Measurements from ENCODE around the gene TEN1. TPM values are rescaled to one million over a fixed set of nuclear protein-coding genes. Genes with fewer than 3 reads are reported as not detected.

Gene TEN1
- total and polyA plus RNA-seq, 5 donors from 2014 or later: 17.3 to 26.1 (median 21.2) TPM

- ATAC-seq (ENCODE audit: low read depth in 2 of 2): no peak
- peaks cover 12% of the 10 kb centered on the region for H3K36me3 Mint-ChIP-seq
- Histone ChIP-seq H3K36me3 (ENCODE audit: control insufficient read depth, insufficient read depth, low read length) (no peaks in the 10 kb centered on the region), H3K27ac (ENCODE audit: insufficient read depth, low read length, poor library complexity, severe bottlenecking) (no peak overlapping the region), H3K4me1 (ENCODE audit: control insufficient read depth, insufficient read depth, low read length, poor library complexity, severe bottlenecking) (peaks cover 4% of the 10 kb centered on the region), H3K4me3 (ENCODE audit: low read depth, low read length) (no peak overlapping the region), H3K27me3 (ENCODE audit: control insufficient read depth, insufficient read depth, low read length) (no peaks in the 10 kb centered on the region), H3K9me3 (ENCODE audit: control insufficient read depth in 2 of 2, low read length in 2 of 2) (no peaks in the 10 kb centered on the region)
- no peaks in the 10 kb centered on the region for H3K9me3 Mint-ChIP-seq
- peaks cover 5 to 19% (median 11%) of the 10 kb centered on the region in 4 donors for H3K4me1 Mint-ChIP-seq
- DNase-seq: no peak
- no peaks in the 10 kb centered on the region for H3K27me3 Mint-ChIP-seq
- H3K4me3 Mint-ChIP-seq: no peak overlapping the region
- peak overlapping the region in 1 of 3 donors; percentile 7 for H3K27ac Mint-ChIP-seq
Observed at GRCh38 chr17:76002100-76002499, 23.1 kb downstream of the TEN1 start.

- Histone ChIP-seq H3K27ac (ENCODE audit: insufficient read depth, low read length, poor library complexity, severe bottlenecking) (no peak overlapping the region), H3K9me3 (ENCODE audit: control insufficient read depth in 2 of 2, low read length in 2 of 2) (no peaks in the 10 kb centered on the region), H3K4me3 (ENCODE audit: low read depth, low read length) (no peak overlapping the region), H3K27me3 (ENCODE audit: control insufficient read depth, insufficient read depth, low read length) (no peaks in the 10 kb centered on the region), H3K36me3 (ENCODE audit: control insufficient read depth, insufficient read depth, low read length) (no peaks in the 10 kb centered on the region), H3K4me1 (ENCODE audit: control insufficient read depth, insufficient read depth, low read length, poor library complexity, severe bottlenecking) (no peaks in the 10 kb centered on the region)
- peaks cover 0 to 7% (median 5%) of the 10 kb centered on the region in 4 donors for H3K4me1 Mint-ChIP-seq
- H3K9me3 Mint-ChIP-seq: no peaks in the 10 kb centered on the region
- no peak overlapping the region for H3K27ac Mint-ChIP-seq
- no peak overlapping the region for H3K4me3 Mint-ChIP-seq
- no peaks in the 10 kb centered on the region for H3K27me3 Mint-ChIP-seq
- no peak for ATAC-seq (ENCODE audit: low read depth in 2 of 2)
- H3K36me3 Mint-ChIP-seq: peaks cover 7% of the 10 kb centered on the region
- no peak for DNase-seq
Observed at GRCh38 chr17:76003915-76004314, 24.9 kb downstream of the TEN1 start.

GRCh38 chr17:76004750-76005262, 25.8 kb downstream of the TEN1 start:
- Mint-ChIP-seq H3K27me3 (no peaks in the 10 kb centered on the region), H3K9me3 (no peaks in the 10 kb centered on the region), H3K4me1 (peaks cover 0 to 7% (median 5%) of the 10 kb centered on the region in 4 donors), H3K36me3 (peaks cover 7% of the 10 kb centered on the region), H3K4me3 (no peak overlapping the region), H3K27ac (no peak overlapping the region)
- Histone ChIP-seq H3K27ac (ENCODE audit: insufficient read depth, low read length, poor library complexity, severe bottlenecking) (no peak overlapping the region), H3K36me3 (ENCODE audit: control insufficient read depth, insufficient read depth, low read length) (no peaks in the 10 kb centered on the region), H3K9me3 (ENCODE audit: control insufficient read depth in 2 of 2, low read length in 2 of 2) (no peaks in the 10 kb centered on the region), H3K27me3 (ENCODE audit: control insufficient read depth, insufficient read depth, low read length) (no peaks in the 10 kb centered on the region), H3K4me3 (ENCODE audit: low read depth, low read length) (no peak overlapping the region), H3K4me1 (ENCODE audit: control insufficient read depth, insufficient read depth, low read length, poor library complexity, severe bottlenecking) (no peaks in the 10 kb centered on the region)
- no peak for ATAC-seq (ENCODE audit: low read depth in 2 of 2)
- no peak for DNase-seq

- Mint-ChIP-seq H3K9me3 (no peaks in the 10 kb centered on the region), H3K4me1 (peaks cover 0 to 7% (median 5%) of the 10 kb centered on the region in 4 donors), H3K27me3 (no peaks in the 10 kb centered on the region), H3K36me3 (peaks cover 7% of the 10 kb centered on the region), H3K27ac (peak overlapping the region in 1 of 3 donors; percentile 83), H3K4me3 (no peak overlapping the region)
- no peak overlapping the region for H3K4me3 ChIP-seq (ENCODE audit: low read depth, low read length)
- DNase-seq: peak; percentile 65 to 76 (median 72)
- H3K36me3 ChIP-seq (ENCODE audit: control insufficient read depth, insufficient read depth, low read length): no peaks in the 10 kb centered on the region
- peak; percentile 40 to 52 for ATAC-seq (ENCODE audit: low read depth in 2 of 2)
- H3K4me1 ChIP-seq (ENCODE audit: control insufficient read depth, insufficient read depth, low read length, poor library complexity, severe bottlenecking): no peaks in the 10 kb centered on the region
- H3K9me3 ChIP-seq (ENCODE audit: control insufficient read depth in 2 of 2, low read length in 2 of 2): no peaks in the 10 kb centered on the region
- no peak overlapping the region for H3K27ac ChIP-seq (ENCODE audit: insufficient read depth, low read length, poor library complexity, severe bottlenecking)
- H3K27me3 ChIP-seq (ENCODE audit: control insufficient read depth, insufficient read depth, low read length): no peaks in the 10 kb centered on the region
Observed at GRCh38 chr17:76005263-76006149, 26.5 kb downstream of the TEN1 start.

- H3K36me3 Mint-ChIP-seq: peaks cover 7% of the 10 kb centered on the region
- Histone ChIP-seq H3K4me1 (ENCODE audit: control insufficient read depth, insufficient read depth, low read length, poor library complexity, severe bottlenecking) (no peaks in the 10 kb centered on the region), H3K4me3 (ENCODE audit: low read depth, low read length) (no peak overlapping the region), H3K36me3 (ENCODE audit: control insufficient read depth, insufficient read depth, low read length) (no peaks in the 10 kb centered on the region), H3K9me3 (ENCODE audit: control insufficient read depth in 2 of 2, low read length in 2 of 2) (no peaks in the 10 kb centered on the region), H3K27me3 (ENCODE audit: control insufficient read depth, insufficient read depth, low read length) (no peaks in the 10 kb centered on the region), H3K27ac (ENCODE audit: insufficient read depth, low read length, poor library complexity, severe bottlenecking) (no peak overlapping the region)
- no peak for ATAC-seq (ENCODE audit: low read depth in 2 of 2)
- DNase-seq: no peak
- no peak overlapping the region for H3K4me3 Mint-ChIP-seq
- peaks cover 0 to 7% (median 5%) of the 10 kb centered on the region in 4 donors for H3K4me1 Mint-ChIP-seq
- no peaks in the 10 kb centered on the region for H3K9me3 Mint-ChIP-seq
- no peaks in the 10 kb centered on the region for H3K27me3 Mint-ChIP-seq
- H3K27ac Mint-ChIP-seq: peak overlapping the region in 1 of 3 donors; percentile 63
Observed at GRCh38 chr17:76007131-76007849, 28.2 kb downstream of the TEN1 start.

GRCh38 chr17:76007850-76008165, 28.8 kb downstream of the TEN1 start:
- Histone ChIP-seq H3K27me3 (ENCODE audit: control insufficient read depth, insufficient read depth, low read length) (no peaks in the 10 kb centered on the region), H3K9me3 (ENCODE audit: control insufficient read depth in 2 of 2, low read length in 2 of 2) (no peaks in the 10 kb centered on the region), H3K4me1 (ENCODE audit: control insufficient read depth, insufficient read depth, low read length, poor library complexity, severe bottlenecking) (no peaks in the 10 kb centered on the region), H3K36me3 (ENCODE audit: control insufficient read depth, insufficient read depth, low read length) (no peaks in the 10 kb centered on the region), H3K4me3 (ENCODE audit: low read depth, low read length) (no peak overlapping the region), H3K27ac (ENCODE audit: insufficient read depth, low read length, poor library complexity, severe bottlenecking) (no peak overlapping the region)
- Mint-ChIP-seq H3K9me3 (no peaks in the 10 kb centered on the region), H3K4me3 (no peak overlapping the region), H3K27me3 (no peaks in the 10 kb centered on the region), H3K36me3 (peaks cover 7% of the 10 kb centered on the region), H3K27ac (peak overlapping the region in 1 of 3 donors; percentile 63), H3K4me1 (peaks cover 0 to 7% (median 5%) of the 10 kb centered on the region in 4 donors)
- ATAC-seq (ENCODE audit: low read depth in 2 of 2) (no peak), DNase-seq (no peak)

- ATAC-seq (ENCODE audit: low read depth in 2 of 2) (no peak), DNase-seq (no peak)
- Histone ChIP-seq H3K4me3 (ENCODE audit: low read depth, low read length) (no peak overlapping the region), H3K9me3 (ENCODE audit: control insufficient read depth in 2 of 2, low read length in 2 of 2) (no peaks in the 10 kb centered on the region), H3K36me3 (ENCODE audit: control insufficient read depth, insufficient read depth, low read length) (no peaks in the 10 kb centered on the region), H3K27ac (ENCODE audit: insufficient read depth, low read length, poor library complexity, severe bottlenecking) (no peak overlapping the region), H3K27me3 (ENCODE audit: control insufficient read depth, insufficient read depth, low read length) (no peaks in the 10 kb centered on the region), H3K4me1 (ENCODE audit: control insufficient read depth, insufficient read depth, low read length, poor library complexity, severe bottlenecking) (no peaks in the 10 kb centered on the region)
- Mint-ChIP-seq H3K27me3 (no peaks in the 10 kb centered on the region), H3K4me3 (no peak overlapping the region), H3K4me1 (peaks cover 0 to 7% (median 4%) of the 10 kb centered on the region in 4 donors), H3K27ac (no peak overlapping the region), H3K9me3 (no peaks in the 10 kb centered on the region), H3K36me3 (peaks cover 7% of the 10 kb centered on the region)
Observed at GRCh38 chr17:76008208-76008607, 29.2 kb downstream of the TEN1 start.
